HG03521 (cell line): Measurements from ENCODE around the gene GXYLT2.
A peak's percentile ranks its signal among the peaks of the same experiment; 100 is the strongest.

Experiments
- ATAC-seq: cut with Tn5 transposase; IDR thresholded peaks from one replicate; pipeline ENCODE4 v1.9.1; 2021; ENCODE audit warnings: mild to moderate bottlenecking, moderate library complexity; ENCODE audit not compliant: unreplicated experiment

GXYLT2 gene

DNA sequence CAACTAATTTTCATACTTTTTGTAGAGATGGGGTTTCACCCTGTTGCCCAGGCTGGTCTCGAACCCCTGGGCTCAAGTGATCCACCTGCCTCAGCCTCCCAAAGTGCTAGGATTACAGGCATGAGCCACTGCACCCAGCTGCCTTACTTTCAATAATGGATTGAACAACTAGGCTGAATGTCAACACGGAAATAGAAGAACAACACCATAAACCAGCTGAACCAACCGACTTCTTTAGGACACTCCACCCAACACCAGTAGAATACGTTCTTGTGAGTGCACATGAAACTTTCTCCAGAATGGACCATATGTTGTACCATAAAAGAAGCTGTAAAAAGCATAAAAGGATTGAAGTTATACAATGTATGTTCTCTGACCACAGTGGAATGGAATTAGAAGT is 42.9 kb downstream of the GXYLT2 start:
- ATAC-seq: no peak

DNA sequence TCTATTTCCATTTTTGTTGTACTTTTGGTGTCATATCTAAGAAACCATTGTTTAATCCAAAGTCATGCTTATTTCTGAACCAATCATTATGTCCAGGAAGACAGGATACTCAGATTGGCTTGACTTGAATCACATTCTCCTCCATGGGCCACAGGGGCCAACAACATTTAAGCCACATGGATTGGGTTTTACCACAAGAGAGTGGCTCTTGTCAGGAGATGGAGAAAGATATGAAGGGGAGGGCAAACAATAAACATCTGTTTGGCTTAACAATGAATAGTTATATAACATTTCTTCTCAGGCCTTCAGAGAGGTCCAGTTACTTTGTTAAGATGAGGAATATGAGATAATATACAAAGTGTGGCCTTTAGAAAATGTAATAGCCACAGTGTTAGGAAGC is 44.6 kb downstream of the GXYLT2 start:
- ATAC-seq: no peak

DNA sequence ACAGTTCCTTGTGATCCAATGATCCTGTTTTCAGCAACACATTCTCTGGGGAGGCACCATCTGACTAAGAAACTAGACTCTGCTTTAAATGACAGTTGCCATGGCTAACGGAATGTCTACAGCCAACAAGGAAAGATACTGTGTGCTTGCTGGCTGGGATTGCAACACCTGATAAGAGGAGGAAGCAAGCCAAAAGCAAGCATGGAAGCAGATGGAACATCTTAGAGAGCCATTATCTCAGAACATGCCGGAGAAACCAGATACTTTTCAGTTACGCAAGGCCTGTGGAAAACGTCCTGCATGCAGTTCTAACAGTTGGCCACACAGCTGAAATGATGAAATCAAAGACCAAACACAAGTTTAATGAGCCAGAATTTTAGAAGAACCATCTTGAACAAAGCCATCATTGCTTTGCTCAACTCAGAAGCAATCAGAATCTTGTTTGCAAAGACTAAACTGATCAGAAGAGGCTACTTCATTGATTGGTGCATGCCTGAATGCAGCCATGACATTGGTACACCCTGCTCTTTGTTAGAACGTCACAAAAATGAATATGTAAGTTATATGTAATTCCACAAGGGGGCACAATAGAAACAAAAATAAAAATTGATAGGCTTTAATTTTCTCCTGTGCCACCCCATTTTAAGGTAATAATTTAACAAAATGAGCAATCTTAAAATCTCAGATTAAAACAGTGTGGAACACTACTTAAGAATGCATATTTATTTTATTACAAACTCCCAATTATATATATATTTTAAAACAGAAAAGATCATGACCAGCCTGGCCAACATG is 50.8 kb downstream of the GXYLT2 start:
- peak; percentile 95 for ATAC-seq

DNA sequence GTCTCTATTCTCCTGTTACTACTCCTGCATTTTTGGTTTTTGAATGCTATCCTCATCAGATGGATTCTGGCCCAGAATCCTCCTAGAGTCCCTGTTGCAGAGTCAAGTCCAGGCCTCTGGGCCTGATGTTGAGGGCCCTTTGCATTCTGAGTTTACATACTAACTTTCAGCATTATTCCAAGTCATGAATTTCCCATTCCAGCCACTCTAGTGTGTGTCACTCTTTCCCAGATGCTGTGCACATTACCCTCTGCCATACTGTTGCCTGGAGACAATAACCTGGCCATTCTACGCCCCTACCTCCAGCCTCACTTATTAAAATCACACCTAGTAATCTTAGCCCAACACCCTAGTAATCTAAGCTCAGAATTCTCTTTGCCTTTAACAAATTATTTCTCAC is 53.4 kb downstream of the GXYLT2 start:
- no peak for ATAC-seq

DNA sequence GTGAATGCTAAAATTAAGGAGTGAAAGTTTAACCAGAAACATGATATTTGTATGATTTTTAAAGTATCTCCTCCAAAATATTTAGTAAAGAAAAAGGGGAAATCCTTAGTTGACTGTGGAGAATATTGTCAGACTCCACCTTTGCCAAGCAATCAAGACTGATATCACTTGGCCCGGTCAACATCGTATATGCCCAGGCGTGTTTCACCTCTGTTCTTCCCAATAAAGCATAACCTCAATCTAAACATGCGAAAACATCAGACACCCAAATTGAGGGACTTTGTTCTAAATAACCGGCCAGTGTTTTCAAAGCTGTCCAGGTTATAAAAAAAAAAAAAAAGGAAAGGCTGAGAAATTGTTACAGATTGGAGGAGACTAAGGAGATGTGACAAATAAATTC is 54.6 kb downstream of the GXYLT2 start:
- ATAC-seq: no peak

DNA sequence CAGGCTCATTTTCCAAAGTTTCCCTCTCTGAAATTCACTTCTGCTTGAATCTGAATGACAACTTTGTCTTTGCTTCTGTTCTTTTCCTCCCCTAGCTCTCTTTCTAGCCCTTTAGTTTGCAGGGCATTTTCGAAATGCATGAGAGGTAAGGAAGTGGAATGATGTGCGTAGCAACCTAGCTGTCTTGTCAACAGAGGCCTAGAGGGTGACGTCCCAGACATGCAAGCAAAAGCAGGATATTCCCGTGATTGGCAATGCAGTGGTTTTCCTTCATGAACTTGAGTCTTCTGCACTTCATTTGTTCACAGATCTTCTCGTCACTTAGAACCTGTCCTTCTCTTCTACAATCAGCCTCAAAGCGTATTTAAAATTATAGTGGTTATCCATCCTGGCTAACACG is 56.9 kb downstream of the GXYLT2 start:
- ATAC-seq: no peak

DNA sequence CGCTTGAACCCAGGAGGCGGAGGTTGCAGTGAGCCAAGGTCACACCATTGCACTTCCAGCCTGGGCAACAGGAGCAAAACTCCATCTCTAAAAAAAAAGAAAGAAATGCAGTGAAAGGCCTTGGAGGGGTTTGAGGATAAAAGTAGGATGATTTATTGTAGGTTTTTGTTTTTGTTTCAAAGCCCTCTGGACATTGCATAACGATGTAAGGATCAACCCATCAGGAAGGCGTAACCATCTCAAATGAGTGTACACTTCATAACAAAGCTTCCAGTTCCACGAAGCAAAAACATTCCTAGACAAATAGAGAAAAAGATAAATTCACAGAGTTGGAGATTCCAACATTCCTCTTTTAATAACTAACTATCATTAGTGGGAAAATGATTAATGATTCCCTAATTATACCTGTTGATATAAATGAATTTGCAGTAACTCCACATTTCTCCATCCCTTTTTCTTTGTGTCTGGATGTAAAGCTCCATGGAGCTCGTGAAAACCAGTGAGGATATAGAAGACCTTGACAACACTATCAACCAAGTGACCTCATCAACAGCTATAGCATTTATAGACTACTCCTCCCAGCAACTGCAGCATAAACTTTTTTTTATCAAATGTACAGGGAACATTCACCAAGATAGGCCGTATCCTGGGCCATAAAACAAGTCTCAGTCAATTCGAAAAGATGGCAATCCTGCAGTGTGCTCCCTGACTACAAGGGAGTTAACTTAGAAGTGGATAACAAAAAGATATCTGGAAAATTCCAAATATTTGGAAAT is 60.1 kb downstream of the GXYLT2 start:
- no peak for ATAC-seq

DNA sequence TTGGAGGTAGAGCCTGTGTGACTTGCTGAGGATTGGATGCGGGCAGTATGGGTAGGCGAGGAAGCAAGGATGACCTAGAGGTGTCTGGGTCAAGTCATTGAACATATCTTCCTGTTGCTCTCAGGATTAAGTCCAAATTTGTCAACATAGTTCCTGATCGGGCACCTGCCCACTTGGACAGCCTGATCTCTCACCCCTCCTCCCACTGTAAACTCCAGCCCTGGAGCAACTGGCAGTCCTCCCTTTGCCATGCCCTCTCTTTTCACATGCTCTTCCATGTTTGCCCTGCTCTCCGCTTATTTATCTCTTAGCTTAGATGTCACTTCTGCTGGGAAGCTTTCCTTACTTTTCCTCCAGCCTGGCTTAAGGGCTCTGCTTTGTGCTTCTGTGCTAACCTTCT is 61.2 kb downstream of the GXYLT2 start:
- no peak for ATAC-seq

DNA sequence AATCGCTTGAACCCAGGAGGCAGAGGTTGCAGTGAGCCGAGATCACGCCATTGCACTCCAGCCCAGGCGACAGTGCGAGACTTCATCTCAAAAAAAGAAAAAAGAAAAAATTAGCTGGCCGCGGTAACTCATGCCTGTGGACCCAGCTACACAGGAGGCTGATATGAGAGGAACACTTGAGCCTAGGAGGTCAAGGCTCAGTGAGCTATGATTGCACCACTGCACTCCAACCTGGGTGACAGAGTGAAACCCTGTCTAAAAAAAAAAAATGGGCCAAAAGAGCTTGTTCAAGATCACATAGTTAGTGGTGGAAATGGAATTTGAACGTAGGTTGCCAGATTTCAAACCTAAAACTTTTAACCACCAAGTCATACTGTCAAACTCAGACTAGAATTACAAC is 62.5 kb downstream of the GXYLT2 start:
- no peak for ATAC-seq

DNA sequence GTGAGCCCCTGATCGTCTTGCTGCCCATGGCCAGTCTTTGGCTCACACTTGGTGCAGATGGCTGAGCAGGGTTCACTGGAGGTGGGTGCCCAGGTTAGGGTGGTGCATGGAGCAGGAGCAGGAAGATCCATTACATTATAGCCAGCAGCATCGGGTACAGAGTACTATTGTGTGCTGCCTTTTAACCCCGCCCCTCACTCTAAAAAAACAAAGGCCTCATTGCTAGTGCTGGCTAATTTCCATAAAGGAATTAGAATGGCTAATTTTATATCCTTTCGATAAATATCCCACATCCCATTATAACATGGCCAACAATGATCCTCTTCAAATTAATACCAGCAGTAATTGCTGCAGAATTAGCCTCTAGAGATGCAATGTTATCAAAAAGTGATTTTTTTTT is 63.0 kb downstream of the GXYLT2 start:
- ATAC-seq: no peak

DNA sequence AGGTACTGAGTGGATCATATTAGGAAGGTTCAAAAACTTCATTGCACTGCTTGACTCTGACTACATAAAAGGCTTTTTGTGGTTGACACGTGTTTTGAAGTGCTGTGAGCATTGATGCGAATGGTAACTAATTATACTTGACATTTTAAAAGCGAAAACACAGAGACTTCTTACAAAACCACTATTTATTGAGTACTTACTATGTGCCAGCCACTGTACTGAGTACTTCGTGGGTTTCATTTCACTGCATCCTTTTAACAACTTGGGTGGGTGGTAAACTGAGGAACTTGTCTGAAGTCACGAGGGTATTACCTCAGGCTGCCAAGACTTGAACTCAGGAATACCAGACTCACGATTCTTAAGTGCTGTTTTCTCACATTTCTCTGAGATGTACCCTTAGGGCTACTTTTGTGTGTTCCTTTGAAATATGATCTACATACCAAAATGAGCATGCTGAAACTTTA is 63.4 kb downstream of the GXYLT2 start:
- ATAC-seq: no peak

DNA sequence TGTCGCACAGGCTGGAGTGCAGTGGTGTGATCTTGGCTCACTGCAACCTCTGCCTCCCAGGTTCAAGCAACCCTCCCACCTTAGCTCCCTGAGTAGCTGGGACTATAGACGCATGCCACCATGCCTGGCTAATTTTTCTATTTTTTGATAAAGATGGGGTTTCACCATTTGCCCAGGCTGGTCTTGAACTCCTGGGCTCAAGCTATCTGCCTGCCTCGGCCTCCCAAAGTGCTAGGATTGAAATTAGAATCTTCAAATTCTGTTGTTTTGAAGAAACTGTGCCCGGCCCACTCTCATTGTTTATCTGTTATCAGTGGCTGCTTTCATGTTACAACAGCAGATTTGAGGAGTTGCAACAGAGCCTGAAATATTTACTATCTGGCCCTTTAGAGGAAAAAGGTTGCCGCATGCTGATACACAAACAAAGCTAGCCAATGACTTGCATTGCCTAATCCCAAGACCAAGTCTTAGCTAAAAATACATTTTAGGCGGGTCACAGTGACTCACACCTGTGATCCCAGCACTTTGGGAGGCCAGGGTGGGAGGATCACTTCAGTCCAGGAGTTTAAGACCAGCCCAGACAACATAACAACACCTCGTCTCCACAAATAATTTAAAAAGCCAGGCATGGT is 65.6 kb downstream of the GXYLT2 start:
- no peak for ATAC-seq

DNA sequence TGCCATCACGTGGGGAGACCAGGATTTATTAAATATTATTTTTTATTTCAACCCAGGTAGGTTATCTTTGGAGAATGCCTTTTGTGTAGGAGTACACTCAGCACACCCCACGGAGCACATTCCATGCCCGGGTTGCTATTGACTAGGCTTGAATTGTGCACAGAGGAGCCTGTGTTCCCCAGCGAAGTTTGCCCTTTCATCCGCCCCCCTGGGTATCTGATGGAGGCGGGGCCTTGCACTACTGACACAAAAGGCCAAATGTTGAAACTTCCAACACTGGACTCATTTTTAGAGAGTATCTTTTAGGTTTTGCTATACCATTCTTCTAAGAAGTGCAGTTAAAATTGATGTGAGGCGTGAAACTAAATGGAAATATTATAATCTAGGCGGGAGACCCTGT is 69.5 kb downstream of the GXYLT2 start:
- no peak for ATAC-seq

DNA sequence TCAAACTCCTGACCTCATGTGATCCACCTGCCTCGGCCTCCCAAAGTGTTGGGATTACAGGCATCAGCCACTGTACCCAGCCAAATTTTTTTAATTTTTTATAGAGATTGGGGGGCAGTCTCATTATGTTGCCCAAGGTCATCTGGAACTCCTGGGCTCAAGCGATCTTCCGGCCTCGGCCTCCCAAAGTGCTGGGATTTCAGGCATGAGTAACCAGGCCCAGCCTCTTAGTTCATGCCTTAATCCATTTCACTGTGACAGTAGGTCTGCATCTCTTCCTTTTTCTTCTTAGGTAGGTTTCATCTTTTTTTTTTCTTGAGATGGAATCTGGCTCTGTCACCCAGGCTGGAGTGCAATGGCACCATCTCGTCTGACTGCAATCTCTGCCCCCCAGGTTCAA is 71.5 kb downstream of the GXYLT2 start:
- no peak for ATAC-seq

DNA sequence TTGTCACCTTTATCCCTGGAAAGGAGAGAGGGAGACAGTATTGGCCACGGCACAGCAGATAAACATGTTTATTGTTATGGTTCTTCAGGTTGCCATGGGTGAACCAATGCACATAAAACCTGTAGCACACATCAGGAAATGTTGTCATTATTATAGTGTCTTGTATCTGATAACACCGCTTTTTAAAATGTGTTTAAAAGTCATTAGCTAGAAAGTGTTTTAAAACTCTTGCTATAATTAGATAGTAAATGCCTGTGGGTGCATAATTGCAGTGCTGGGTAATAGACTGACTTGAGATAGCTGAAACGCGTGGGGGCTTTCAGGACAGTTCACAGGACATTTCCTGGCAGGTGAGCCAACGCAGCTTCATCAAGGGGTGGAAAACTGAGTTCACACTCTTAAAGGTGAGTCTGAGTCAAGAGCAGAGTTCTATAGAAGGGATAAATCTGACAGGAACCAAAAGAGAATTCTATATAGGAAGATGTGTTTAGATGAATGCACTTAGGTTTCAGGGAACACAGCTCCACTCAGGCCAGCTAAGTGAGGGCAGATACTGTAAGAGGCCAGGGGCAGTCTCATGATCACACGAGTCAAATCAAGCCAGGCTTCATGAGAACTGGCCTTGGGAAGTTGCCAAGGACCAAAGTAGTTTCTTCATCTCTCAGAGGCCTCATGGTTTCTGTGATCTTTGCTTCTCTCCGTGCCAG is 73.1 kb downstream of the GXYLT2 start:
- ATAC-seq: no peak

DNA sequence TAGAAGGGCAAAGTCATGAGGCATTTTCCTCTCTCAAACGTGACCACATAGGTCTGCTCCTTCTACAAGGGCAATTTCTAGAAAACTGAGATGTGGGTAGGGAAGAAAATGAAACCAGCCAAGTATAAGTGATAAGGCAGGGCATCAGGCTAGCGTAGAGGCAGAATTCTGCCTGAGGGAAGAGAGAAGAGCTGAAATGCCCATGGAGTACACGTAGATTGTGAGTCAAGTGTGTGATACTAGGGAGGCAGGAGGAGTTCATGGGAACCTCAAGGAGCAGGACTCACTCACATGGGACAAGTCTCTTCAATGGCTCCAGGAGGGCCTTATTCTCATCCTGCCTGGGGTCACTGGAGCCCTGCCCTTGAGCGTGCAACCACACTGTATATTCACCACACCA is 73.9 kb downstream of the GXYLT2 start:
- no peak for ATAC-seq

DNA sequence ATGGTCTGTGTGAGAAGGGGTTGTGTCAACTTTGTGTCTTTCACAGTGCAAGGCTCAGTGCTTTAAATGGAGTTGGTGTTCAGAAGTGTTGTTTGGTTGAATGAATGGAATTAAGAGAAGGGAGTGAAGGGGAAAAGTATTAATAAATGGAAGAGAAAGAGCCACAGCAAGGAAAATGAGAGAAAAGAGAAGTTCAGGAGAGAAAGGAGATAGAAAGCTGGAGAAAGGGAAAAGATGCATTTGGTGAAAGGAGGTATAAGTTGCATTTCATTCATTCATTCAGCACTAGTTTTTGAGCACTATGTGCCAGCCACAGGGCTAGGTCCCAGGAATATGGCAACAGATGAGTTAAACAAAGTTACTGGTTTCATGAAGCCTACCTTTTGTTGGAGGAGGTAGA is 74.5 kb downstream of the GXYLT2 start:
- ATAC-seq: no peak

DNA sequence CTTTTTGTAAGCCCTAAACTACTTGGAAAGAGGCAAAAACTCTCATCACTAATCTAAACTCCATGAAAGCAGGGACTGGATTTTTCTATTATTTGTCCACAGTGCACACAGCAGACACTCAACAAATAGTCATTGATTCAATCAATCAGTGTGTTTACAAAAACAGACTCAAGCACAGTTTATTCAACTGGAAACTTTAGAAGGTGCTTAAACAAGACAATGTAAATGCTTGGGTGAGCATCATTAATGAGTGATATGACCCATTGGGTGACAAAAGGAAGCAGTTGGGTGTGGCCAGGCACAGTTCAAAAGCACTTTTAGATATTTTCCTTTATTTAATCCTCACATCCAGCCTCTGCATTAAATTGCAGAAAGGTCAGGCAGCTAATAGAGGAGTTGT is 76.8 kb downstream of the GXYLT2 start:
- no peak for ATAC-seq

DNA sequence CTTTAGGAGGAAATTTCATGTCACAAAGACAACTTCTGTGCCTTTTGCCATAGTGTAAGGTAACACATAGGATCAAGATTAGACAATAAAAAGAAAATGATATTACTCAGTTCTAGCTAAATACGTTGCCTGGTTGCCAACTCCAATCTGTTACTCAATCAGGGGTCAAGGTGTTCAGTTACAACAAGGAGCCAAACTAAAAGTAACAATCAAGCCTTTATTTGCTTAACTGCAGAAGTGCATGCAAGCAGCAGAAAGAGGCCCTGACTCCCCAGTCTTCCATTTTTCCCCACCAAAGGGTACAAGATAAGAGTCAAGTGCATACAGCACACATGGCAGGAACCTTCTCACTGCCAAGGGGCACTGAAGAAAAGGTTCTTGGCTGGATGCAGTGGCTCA is 80.4 kb downstream of the GXYLT2 start:
- ATAC-seq: no peak

DNA sequence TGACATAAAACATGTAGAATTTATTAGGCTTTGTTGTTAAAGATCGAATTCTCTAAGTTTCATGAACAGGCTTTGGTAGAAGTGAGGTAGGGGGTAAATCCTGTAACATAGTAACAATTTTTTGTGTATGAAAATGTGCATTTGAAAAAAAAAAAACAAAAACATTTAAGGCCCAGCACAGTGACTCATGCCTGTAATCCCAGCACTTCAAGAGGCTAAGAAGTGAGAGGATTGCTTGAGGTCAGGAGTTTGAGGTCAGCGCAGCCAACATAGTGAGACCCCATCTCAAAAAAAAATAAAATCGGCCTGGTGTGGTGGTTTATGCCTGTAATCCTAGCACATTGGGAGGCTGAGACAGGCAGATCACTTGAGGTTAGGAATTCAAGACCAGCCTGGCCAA is 81.9 kb downstream of the GXYLT2 start:
- ATAC-seq: no peak

DNA sequence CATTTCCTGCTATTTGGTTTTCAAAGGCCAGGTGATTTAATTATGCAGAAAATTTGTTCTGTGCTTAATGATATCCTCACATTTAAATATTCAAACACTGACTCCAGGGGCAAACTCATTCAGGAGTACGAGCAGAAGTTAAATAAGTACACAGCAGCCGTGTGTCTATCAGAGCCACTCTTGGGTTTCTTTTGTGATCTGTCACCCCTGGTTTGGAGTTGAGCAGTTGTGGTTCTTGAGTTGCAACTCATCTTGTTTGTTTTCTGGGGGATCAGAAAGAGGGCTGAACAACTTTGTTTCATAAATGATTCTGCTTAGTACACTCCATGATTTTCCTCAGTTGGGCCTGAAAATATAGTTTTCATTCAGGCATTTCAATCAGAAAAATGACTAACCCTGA is 83.1 kb downstream of the GXYLT2 start:
- ATAC-seq: no peak
